Uterus (tissue), 4 donors: ENCODE measurements around the gene CFAP43. TPM values are rescaled to one million over a fixed set of nuclear protein-coding genes. Genes with fewer than 3 reads are reported as not detected.
A peak's percentile ranks its signal among the peaks of the same experiment; 100 is the strongest.

Experiments used
- DNase-seq, 2 donors: peaks; one replicate each; pipeline ENCODE4 v3.0.0-alpha.2; 2019 to 2020
- H3K27ac ChIP-seq, 2 donors: fragments of 200-600 bp; sonication (generic); 1 replicate in 1 of 2; 2 replicates in 1 of 2; pipeline ENCODE4 v1.5.1; 2016 to 2018
- H3K27me3 ChIP-seq, 2 donors: fragments of 200-600 bp; sonication (generic); one replicate each; pipeline ENCODE4 v1.5.1; 2018 to 2019; ENCODE audit warnings: control low read depth in 1 of 2
- H3K36me3 ChIP-seq, 2 donors: fragments of 200-600 bp; sonication (generic); one replicate each; pipeline ENCODE4 v1.5.1; 2019; ENCODE audit warnings: control low read depth in 1 of 2
- H3K4me1 ChIP-seq, 2 donors: fragments of 200-600 bp; sonication (generic); one replicate each; pipeline ENCODE4 v1.5.1; 2018 to 2019; ENCODE audit warnings: control low read depth in 1 of 2
- H3K4me3 ChIP-seq, 2 donors: fragments of 200-600 bp; sonication (generic); 1 replicate in 1 of 2; 2 replicates in 1 of 2; pipeline ENCODE4 v1.5.1; 2018 to 2019; ENCODE audit warnings: mild to moderate bottlenecking in 1 of 2
- H3K9me3 ChIP-seq, 2 donors: fragments of 200-600 bp; sonication (generic); one replicate each; pipeline ENCODE4 v1.5.1; 2019; ENCODE audit warnings: control low read depth in 1 of 2
- CTCF ChIP-seq, 4 experiments: fragments of 200-600 bp in 2 of 4; fragments of 450-650 bp in 2 of 4; sonication (generic) in 2 of 4; IDR thresholded peaks; one replicate each; pipeline ENCODE4 v1.5.1; 2016 to 2019; ENCODE audit warnings: antibody characterized with exemption in 4 of 4, mild to moderate bottlenecking in 2 of 4, moderate library complexity in 1 of 4
- POLR2A ChIP-seq, 2 donors: fragments of 450-650 bp; IDR thresholded peaks; one replicate each; pipeline ENCODE4 v1.6.1; 2016; ENCODE audit warnings: antibody characterized with exemption in 2 of 2, mild to moderate bottlenecking in 1 of 2, moderate library complexity in 1 of 2
- intact Hi-C: fragments of 100-400 bp; cut with DNase I; formaldehyde crosslinking; loops from one replicate; pipeline ENCODE4 v1.15.1; 2023; ENCODE audit warnings: low total_unique reads
- total RNA-seq, 4 donors: library from RNA; depleted of rRNA in 3 of 4; stranded (reverse); fragments of >200 nt in 3 of 4; gene quantifications; one replicate each; pipeline versions ENCODE4 v1.1.0 to v1.2.4, GENCODE V29; 2014 to 2023
- donor health status: DM: yes; HTN: yes; CAD: no.

CFAP43 gene
- total RNA-seq, 4 donors from 2014 or later: 3.1 to 23.8 (median 3.8) TPM

- Histone ChIP-seq H3K4me3 (peak overlapping the region; percentile 66 to 80), H3K27me3 (no peaks in the 10 kb centered on the region), H3K36me3 (no peaks in the 10 kb centered on the region), H3K4me1 (peaks cover 0 to 5% of the 10 kb centered on the region in 2 donors), H3K27ac (peak overlapping the region; percentile 99), H3K9me3 (no peaks in the 10 kb centered on the region)
- DNase-seq: peak; percentile 93 to 97
- intact Hi-C loops: no loop called here
- TF ChIP-seq POLR2A (IDR thresholded peaks at IDR 0.05): peak; percentile 43 to 47
- peak in 2 of 4 experiments; percentile 2 to 12 for TF ChIP-seq CTCF (IDR thresholded peaks at IDR 0.05)
Observed at GRCh38 chr10:104120903-104121484, 111.2 kb downstream of the CFAP43 start.

- peak overlapping the region; percentile 99 for H3K27ac ChIP-seq
- no peak for TF ChIP-seq POLR2A (IDR thresholded peaks at IDR 0.05)
- TF ChIP-seq CTCF (IDR thresholded peaks at IDR 0.05): no peak
- no peak for DNase-seq
- H3K4me3 ChIP-seq: peak overlapping the region; percentile 66 to 80
- H3K36me3 ChIP-seq: no peaks in the 10 kb centered on the region
- H3K27me3 ChIP-seq: no peaks in the 10 kb centered on the region
- peaks cover 0 to 5% of the 10 kb centered on the region in 2 donors for H3K4me1 ChIP-seq
- intact Hi-C loops: no loop called here
- H3K9me3 ChIP-seq: no peaks in the 10 kb centered on the region
Observed at GRCh38 chr10:104120512-104120902, 111.7 kb downstream of the CFAP43 start.

- intact Hi-C loops: no loop called here
- H3K9me3 ChIP-seq: no peaks in the 10 kb centered on the region
- peaks cover 0 to 5% of the 10 kb centered on the region in 2 donors for H3K4me1 ChIP-seq
- H3K4me3 ChIP-seq: no peak overlapping the region
- DNase-seq: no peak
- H3K36me3 ChIP-seq: no peaks in the 10 kb centered on the region
- no peaks in the 10 kb centered on the region for H3K27me3 ChIP-seq
- H3K27ac ChIP-seq: peak overlapping the region; percentile 99
- TF ChIP-seq CTCF (IDR thresholded peaks at IDR 0.05) (no peak), POLR2A (IDR thresholded peaks at IDR 0.05) (no peak)
Observed at GRCh38 chr10:104119996-104120395, 112.2 kb downstream of the CFAP43 start.

DNA sequence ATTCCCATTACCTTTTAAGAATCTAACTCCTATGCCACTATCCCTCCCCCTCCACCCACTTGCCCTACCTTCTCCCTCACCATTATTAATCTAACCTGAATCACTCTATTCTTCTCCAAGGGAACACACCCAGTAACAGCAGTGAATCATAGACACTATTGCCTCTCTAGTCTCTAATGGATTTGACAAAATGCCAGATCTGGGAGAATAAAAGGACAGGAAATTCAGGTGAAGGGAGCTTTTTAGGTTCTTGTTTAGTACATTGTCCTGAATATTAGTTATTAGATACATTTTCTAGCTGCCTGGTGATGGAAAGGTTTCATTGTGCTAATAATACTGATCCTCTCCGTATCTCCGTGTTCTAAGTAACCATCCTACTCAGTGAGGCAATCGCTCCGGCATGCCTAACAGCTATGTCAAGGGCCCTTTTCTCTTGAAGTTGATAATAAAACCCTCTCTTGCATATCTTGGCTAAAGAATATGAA is 114.3 kb downstream of the CFAP43 start:
- Histone ChIP-seq H3K27ac (no peak overlapping the region), H3K4me3 (no peak overlapping the region), H3K9me3 (no peaks in the 10 kb centered on the region), H3K36me3 (no peaks in the 10 kb centered on the region), H3K27me3 (no peaks in the 10 kb centered on the region), H3K4me1 (peaks cover 0 to 5% of the 10 kb centered on the region in 2 donors)
- TF ChIP-seq CTCF (IDR thresholded peaks at IDR 0.05): no peak
- TF ChIP-seq POLR2A (IDR thresholded peaks at IDR 0.05): no peak
- DNase-seq: no peak
- intact Hi-C loops: no loop called here

DNA sequence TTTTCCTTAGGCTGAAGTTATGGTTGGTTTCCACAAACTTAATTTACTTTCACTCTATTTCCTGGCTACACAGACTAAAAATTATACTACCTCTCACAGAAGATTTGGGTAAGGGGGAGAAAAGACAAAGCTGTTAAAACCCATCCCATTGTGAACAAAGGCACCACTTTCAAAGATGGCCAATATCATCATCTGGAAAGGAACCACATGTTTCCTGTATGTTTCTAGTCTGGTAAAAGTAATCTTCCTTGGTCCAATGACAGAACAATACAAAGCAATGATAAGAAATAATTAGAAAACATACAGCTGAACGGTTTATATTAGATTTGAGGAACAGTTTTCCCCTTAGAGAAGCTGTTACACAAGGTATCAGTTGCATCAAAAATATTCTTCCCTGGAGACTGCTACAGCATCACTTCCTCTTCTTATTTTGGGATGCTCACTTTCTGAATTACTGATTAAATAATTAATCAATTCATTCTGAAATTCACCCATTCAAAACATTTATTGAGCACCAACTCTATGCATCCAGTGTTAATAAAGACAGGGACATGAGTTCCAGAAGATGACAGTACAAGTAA is 118.7 kb downstream of the CFAP43 start:
- no peak for TF ChIP-seq CTCF (IDR thresholded peaks at IDR 0.05)
- no peak for TF ChIP-seq POLR2A (IDR thresholded peaks at IDR 0.05)
- H3K27me3 ChIP-seq: no peaks in the 10 kb centered on the region
- intact Hi-C loops: no loop called here
- no peak for DNase-seq
- no peaks in the 10 kb centered on the region for H3K36me3 ChIP-seq
- no peaks in the 10 kb centered on the region for H3K9me3 ChIP-seq
- H3K27ac ChIP-seq: no peak overlapping the region
- H3K4me3 ChIP-seq: no peak overlapping the region
- no peaks in the 10 kb centered on the region for H3K4me1 ChIP-seq
